GM18873 (cell line): Measurements from ENCODE around the gene OS9.
"Not testable (repeated sequence)": the region's sequence is repeated elsewhere in the genome, so short reads cannot be mapped to it uniquely, and the experiment has no call there.

Experiments
- ATAC-seq: cut with Tn5 transposase; IDR thresholded peaks from one replicate; pipeline ENCODE4 v1.9.1; 2021; ENCODE audit warnings: mild to moderate bottlenecking, moderate library complexity, moderate number of reproducible peaks; ENCODE audit not compliant: unreplicated experiment, low FRiP score

The OS9 gene

DNA sequence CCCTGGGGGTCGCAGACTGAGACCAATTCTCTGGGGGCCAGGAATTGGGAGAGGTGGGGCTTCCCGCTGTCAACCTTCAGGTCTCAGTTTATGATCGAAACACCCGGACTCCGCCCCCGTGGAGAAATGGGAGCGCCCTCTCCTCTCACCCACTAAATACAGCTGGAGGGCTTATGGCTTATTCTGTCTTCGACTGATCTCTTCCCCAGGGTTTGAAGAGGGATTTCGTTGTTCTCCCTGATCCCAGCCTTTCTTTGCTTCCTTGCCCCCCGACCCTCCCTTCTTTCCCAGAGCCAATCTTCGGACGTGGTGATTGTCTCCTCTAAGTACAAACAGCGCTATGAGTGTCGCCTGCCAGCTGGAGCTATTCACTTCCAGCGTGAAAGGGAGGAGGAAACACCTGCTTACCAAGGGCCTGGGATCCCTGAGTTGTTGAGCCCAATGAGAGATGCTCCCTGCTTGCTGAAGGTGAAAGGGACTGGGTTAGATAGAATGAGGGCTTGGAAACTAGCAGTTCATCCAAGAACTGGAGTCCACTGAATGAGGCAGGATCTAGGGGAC is 607 bp downstream of the OS9 start:
- ATAC-seq, result no peak

DNA sequence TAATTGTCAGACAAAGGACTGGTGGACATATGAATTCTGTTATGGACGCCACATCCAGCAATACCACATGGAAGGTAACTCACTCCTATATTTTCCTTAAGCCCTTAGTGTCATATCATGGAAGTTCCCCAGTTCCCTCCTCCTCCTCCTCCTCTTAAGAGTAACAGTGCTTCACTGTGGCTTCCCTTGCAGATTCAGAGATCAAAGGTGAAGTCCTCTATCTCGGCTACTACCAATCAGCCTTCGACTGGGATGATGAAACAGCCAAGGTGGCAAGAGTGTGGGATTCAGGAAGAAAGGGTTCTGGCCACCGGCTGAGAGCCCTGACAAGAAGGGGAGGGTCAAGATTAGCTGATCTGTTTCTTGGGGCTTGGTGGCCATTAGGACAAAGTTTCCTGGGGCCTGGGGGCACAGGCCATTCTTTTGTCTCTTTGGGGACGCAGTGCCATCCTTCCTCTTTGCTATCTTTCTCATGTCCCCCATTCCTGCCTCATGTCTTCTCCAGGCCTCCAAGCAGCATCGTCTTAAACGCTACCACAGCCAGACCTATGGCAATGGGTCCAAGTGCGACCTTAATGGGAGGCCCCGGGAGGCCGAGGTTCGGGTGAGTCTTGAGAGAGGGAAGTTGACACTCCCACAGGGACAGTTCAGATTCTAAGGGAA is 2.0 kb downstream of the OS9 start:
- no peak for ATAC-seq

DNA sequence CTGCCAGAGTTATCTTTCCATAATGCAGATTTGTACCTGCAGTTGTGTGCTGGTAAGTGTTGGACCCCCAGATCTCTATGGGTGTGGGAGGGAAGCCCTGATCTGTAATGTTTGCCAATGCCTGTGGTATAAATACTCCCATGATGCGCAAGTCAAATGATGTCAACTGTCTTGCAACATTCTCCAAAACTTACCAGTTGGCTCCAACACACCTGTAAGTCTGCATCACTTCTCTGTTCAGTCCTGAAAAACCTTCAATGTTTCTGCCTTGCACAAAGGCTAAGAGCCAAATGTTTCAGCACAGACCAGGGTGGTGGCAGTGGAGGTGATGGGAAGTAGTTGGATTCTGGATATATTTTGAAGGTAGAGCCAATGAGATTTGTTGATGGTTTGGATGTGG is 3.1 kb downstream of the OS9 start:
- no peak for ATAC-seq

DNA sequence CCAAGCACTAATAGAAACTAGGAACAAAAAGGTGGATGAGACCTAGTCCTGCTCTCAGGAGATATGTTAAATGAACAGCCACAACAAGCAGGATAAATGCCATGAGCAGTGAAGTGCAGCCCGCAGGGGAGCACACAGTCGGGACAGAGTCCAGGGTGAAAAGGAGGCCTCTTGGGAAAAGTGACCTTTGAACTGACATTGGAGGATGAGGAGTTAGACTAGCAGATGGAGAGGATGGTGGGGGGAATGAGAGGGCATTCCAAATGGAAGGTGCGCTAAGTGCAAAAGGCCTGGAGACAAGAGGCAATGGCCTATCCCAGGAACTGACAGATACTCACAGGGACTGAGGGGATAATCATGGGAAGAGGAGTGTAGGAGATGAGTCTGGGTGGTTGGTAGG is 4.5 kb downstream of the OS9 start:
- ATAC-seq, result no peak

DNA sequence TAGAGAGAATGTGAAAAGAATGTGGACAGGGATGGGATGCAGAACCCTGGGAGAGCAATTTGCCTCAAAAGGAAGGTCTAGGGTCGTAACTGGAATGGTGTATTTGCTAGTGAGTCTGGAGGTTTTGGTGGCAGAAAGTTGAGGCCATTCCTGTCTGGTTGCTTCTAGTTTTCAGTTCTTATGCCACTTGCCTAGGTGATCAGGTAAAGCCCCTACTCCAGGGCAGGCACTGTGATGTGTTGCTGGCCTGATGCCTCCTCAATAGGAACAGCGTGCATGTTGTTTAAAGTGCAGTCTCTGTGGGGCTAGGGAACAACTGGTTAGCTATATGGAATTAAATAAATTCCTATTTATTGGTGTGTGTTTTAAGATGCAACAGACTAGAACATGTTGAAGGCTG is 6.4 kb downstream of the OS9 start:
- ATAC-seq, result no peak

DNA sequence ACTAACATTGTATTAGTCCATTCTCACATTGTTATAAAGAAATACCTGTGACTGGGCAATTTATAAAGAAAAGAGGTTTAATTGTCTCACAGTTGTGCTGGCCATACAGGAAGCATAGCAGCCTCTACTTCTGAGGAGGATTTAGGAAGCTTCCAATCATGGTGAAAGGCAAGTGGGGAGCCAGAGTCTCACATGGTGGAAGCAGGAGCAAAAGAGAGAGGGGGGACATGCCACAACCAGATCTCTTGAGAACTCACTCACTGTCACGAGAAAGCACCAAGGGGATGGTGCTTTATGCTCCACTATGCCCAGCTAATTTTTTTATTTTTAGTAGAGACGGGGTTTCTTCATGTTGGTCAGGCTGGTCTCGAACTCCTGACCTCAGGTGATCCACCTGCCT is 13.3 kb downstream of the OS9 start:
- ATAC-seq, result no peak

DNA sequence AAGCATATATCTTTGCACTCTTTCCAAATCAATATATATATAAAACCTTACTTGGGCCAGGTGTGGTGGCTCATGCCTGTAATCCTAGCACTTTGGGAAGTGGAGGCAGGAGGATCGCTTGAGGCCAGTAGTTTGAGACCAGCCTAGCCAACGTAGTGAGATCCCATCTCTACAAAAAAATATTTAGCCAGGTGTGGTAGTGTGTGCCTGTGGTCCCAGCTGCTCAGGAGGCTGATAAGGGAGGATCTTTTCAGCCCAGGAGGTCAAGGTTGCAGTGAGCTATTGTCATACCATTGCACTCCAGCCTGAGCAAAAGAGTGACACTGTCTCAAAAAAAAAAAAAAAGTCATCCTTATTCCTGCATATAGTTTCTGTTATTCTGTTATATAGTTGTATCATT is 14.4 kb downstream of the OS9 start:
- ATAC-seq, result no peak

DNA sequence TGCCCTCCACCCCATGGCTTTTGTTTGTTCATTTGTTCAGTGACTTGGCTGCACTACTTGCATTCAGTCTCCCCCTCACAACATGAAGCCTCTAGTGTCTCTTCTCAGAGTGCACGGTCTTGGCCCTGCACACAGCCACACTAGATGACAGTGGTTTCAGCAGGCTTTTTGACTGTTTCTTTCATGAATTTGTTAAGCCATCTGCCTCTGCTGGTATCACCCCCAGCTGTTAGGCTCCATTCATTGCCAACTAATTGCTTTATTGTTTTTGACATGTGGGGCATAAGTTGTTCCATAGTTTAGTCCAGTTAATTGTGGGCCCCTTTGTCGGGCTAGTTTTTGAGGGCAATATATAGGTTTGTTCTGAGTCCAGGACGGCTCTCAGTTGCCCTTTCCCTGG is 18.8 kb downstream of the OS9 start:
- no peak for ATAC-seq

DNA sequence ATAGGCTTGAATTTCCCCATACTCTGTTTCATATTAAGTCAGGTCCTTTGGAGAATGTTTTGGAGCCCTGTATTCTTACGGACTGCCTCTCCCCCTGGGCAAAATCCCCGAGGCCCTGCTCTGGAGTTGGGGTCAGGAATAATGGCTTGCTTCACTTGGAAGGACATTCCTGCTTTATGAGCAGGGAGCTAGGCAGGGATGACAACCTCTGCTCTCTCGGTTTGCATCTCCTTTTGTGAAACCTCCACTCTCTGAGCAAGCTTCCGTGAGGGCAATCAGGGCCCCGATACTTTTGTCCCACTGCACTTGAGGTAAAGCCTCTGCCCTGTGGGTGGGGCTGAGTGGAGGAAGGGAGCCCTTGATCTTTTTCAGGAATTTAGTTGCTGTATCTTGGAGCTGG is 19.3 kb downstream of the OS9 start:
- no peak for ATAC-seq

DNA sequence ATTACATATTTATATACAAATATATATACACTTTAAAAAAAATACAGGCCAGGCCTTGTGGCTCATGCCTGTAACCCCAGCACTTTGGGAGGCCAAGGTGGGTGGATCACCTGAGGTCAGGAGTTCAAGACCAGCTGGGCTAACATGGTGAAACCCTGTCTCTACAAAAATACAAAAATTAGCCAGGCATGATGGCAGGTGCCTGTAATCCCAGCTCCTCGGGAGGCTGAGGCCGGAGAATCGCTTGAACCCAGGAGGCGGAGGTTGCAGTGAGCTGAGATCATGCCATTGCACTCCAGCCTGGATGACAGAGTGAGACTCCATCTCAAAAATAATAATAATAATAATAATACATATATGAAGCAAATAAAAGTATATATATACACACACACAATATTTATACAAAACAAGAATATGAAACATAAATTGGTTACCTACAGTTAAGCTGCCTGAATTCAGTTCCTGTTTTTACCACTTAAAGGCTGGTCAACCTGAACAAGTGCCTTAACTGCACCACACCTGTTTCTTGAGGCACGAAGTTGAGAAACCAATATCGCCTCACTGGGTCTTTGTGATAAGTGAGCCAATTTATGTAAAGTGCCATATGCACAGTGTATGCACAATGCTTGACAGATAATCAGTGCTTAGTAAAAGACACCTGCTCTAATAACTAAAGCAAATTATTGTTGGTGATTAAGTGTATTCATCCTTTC is 21.3 kb downstream of the OS9 start:
- not testable (repeated sequence) for ATAC-seq

DNA sequence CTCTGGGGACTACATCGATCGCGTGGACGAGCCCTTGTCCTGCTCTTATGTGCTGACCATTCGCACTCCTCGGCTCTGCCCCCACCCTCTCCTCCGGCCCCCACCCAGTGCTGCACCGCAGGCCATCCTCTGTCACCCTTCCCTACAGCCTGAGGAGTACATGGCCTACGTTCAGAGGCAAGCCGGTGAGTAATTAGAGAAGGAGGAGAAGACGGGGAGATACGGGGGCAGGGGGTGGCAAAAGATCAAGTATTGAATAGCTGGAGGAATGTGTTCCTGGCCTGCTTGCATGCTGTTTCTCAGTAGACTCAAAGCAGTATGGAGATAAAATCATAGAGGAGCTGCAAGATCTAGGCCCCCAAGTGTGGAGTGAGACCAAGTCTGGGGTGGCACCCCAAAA is 21.9 kb downstream of the OS9 start:
- no peak for ATAC-seq

DNA sequence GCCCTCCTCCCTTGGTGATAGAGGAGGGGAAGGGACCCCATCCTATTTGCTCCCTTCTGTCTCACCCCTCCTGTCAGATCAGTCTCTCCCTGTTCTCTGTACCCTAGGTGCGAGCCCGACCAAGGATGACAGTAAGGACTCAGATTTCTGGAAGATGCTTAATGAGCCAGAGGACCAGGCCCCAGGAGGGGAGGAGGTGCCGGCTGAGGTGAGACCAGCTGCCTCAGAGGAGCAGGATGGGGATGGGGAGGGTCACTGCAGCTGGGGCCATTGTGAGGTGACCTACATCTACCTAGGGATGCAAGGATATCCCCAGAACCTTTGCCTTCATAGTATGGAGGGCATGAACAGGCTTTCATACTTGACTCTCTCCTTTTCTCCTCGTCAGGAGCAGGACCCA is 22.4 kb downstream of the OS9 start:
- ATAC-seq, result no peak

DNA sequence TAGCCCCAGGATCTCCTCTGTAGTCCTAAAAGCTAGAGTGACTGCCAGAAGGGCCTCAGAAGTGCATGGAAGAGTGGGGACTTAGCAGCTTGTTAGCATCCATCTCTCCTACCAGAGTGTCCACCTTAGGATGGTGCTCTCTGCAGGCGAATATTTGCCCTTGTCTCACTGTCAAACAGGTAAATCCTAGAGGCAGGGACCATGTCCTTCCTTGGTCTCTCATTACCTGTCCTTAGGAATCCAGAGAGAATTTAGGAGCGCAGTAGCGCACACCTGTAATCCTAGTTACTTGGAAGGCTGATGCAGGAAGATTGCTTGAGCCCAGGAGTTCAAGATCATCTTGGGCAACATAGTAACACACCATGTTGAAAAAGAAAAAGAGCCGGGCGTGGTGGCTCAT is 23.2 kb downstream of the OS9 start:
- ATAC-seq, result no peak

DNA sequence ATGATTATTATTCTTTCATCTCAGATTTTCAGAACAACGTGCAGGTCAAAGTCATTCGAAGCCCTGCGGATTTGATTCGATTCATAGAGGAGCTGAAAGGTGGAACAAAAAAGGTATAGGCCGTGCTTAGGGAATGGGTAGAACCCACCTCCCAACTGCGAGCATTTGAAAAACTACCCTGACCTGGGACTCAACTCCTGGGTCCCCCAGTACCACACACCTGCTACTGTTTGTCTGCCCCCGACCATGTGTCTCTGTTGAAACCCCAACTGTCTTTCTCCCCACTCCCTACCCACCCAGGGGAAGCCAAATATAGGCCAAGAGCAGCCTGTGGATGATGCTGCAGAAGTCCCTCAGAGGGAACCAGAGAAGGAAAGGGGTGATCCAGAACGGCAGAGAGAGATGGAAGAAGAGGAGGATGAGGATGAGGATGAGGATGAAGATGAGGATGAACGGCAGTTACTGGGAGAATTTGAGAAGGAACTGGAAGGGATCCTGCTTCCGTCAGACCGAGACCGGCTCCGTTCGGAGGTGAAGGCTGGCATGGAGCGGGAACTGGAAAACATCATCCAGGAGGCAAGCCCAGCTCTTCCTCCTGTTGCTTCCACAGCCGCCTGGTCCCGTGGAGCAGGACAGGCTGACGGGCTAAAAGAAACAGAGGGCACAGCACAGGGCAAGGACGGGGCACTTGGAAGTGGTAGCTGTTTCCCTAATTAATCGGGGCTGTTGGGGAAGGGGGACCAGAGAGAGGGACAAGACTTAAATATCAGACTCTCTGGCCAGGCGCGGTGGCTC is 24.1 kb downstream of the OS9 start:
- no peak for ATAC-seq

DNA sequence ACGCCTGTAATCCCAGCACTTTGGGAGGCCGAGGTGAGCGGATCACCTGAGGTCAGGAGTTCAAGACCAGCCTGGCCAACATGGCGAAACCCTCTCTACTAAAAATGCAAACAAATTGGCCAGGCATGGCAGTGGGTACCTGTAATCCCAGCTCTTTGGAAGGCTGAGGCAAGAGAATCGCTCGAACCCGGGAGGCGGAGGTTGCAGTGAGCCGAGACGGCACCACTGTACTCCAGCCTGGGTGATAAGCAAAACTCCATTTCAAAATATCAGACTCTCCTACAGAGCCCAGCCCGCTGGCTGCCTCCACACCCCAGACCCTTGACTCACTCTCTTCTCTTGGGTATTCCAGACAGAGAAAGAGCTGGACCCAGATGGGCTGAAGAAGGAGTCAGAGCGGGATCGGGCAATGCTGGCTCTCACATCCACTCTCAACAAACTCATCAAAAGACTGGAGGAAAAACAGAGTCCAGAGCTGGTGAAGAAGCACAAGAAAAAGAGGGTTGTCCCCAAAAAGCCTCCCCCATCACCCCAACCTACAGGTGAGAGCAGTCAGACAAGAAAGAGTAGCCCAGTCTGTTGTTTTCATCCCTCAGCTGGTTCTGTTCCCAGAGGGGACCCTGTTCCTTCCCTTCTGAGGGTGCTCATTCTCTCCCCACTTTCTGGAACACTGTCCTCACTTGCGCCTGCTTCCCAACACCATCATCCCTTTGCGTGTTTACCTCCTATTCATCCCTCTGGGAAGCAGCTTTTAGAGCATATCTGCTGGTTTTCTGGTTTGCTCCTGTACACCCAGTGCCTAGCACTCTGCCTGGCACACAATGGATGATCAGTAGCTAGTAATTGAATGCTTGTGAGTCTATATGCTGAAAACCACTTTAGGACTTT is 25.0 kb downstream of the OS9 start:
- no peak for ATAC-seq

DNA sequence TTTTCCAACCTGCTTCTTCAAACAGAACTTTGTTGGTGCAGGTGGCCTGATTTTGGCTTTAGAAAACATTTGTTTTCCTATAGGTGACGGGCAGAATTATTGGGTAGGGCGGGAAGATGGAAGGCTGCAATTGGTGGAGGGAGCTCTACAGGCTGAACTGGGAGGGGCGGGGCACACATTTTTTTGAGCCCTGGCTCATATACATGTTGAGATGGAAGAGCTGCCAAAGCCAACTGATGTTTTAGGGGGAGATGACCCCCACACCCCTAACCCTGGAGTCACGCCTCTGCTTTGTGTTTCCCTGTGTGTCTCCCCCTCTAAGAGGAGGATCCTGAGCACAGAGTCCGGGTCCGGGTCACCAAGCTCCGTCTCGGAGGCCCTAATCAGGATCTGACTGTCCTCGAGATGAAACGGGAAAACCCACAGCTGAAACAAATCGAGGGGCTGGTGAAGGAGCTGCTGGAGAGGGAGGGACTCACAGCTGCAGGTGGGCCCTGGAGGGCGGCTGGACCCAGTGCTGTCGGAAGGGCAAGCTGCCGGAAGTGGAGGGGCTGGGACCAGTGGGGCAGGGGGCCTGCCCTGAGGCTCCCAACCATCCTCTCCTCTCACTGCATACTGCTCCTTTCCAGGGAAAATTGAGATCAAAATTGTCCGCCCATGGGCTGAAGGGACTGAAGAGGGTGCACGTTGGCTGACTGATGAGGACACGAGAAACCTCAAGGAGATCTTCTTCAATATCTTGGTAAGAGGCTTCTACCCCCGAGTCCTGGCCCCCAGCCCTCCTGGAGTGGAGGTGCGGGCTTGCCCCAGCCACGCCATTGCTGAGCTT is 26.1 kb downstream of the OS9 start:
- ATAC-seq, result no peak

DNA sequence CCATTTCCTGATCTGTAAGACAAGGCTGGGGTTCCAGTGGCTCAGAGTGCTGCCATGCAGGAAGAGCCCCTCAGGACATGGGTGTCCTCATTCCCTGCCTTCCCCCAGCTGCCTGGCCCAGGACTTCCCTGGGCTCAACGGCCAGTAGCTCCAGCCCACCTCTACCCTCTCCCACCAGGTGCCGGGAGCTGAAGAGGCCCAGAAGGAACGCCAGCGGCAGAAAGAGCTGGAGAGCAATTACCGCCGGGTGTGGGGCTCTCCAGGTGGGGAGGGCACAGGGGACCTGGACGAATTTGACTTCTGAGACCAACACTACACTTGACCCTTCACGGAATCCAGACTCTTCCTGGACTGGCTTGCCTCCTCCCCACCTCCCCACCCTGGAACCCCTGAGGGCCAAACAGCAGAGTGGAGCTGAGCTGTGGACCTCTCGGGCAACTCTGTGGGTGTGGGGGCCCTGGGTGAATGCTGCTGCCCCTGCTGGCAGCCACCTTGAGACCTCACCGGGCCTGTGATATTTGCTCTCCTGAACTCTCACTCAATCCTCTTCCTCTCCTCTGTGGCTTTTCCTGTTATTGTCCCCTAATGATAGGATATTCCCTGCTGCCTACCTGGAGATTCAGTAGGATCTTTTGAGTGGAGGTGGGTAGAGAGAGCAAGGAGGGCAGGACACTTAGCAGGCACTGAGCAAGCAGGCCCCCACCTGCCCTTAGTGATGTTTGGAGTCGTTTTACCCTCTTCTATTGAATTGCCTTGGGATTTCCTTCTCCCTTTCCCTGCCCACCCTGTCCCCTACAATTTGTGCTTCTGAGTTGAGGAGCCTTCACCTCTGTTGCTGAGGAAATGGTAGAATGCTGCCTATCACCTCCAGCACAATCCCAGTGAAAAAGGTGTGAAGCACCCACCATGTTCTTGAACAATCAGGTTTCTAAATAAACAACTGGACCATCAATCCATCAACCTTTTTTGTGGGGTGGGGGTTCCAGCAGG is 27.0 kb downstream of the OS9 start:
- no peak for ATAC-seq

DNA sequence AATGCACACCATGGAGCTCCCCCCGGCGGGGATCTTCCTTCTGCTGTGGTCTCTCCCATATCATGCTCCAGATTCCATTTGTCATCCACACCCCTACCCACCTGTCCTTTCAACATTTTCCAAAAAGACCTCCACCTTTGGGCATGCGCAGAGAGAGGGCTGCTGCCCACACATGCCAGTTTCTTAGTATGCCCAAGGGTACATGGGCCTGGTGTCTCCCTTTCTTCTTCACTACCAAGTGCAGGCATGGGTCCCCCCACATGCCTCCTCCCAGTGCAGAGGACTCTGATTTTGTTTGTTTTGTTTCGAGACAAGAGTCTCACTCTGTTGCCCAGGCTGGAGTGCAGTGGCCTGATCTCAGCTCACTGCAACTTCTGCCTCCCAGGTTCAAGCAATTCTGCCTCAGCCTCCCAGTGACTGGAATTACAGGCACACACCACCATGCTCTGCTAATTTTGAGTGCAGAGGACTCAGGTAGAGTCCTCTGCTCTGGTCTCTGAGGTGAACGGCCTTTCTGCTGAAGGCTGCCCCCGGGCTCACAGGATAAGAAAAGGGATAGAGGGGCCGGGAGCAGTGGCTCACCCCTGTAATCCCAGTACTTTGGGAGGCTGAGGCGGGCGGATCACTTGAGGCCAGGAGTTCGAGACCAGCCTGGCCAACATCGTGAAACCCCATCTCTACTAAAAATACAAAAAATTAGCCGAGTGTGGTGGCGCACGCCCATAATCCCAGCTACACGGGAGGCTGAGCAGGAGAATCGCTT is 28.1 kb downstream of the OS9 start:
- not testable (repeated sequence) for ATAC-seq
